WTC11 (cell line): ENCODE results near the gene IFITM10.

Experiments
- ELF4 ChIP-seq: sonication (generic); formaldehyde crosslinking; IDR thresholded peaks from 2 replicates; pipeline ENCODE4 v1.8.1; 2022; ENCODE audit warnings: low read depth, mild to moderate bottlenecking, moderate library complexity, missing genetic modification reagents
- ETV6 ChIP-seq: sonication (generic); formaldehyde crosslinking; IDR thresholded peaks from 2 replicates; pipeline ENCODE4 v1.8.1; 2022; ENCODE audit warnings: mild to moderate bottlenecking, missing genetic modification reagents
- JUN ChIP-seq: sonication (generic); formaldehyde crosslinking; IDR thresholded peaks from 2 replicates; pipeline ENCODE4 v1.8.0; 2023; ENCODE audit warnings: mild to moderate bottlenecking, missing genetic modification reagents
- NFYB ChIP-seq: sonication (generic); formaldehyde crosslinking; conservative IDR thresholded peaks from 2 replicates; pipeline ENCODE4 v1.8.0; 2022; ENCODE audit warnings: low read depth, missing genetic modification reagents
- ZBTB21 ChIP-seq: sonication (generic); formaldehyde crosslinking; IDR thresholded peaks from 2 replicates; pipeline ENCODE4 v1.8.1; 2023; ENCODE audit warnings: mild to moderate bottlenecking, missing genetic modification reagents, borderline replicate concordance
- TF ChIP-seq, protein P1 (sequence below): fragments of 200-600 bp; IDR thresholded peaks from 2 replicates; pipeline ENCODE4 v1.8.0; 2022; ENCODE audit warnings: antibody characterized with exemption
- TF ChIP-seq, protein P2 (sequence below): sonication (generic); formaldehyde crosslinking; IDR thresholded peaks from 2 replicates; pipeline ENCODE4 v1.8.1; 2022; ENCODE audit warnings: mild to moderate bottlenecking, missing genetic modification reagents, moderate library complexity, borderline replicate concordance
- TF ChIP-seq, protein P3 (sequence below): sonication (generic); formaldehyde crosslinking; IDR thresholded peaks from 2 replicates; pipeline ENCODE4 v1.8.1; 2023; ENCODE audit warnings: mild to moderate bottlenecking, missing genetic modification reagents, borderline replicate concordance
- TF ChIP-seq, protein P4 (sequence below): sonication (generic); formaldehyde crosslinking; IDR thresholded peaks from 2 replicates; pipeline ENCODE4 v1.8.1; 2023; ENCODE audit warnings: mild to moderate bottlenecking, moderate library complexity, missing genetic modification reagents
- TF ChIP-seq, protein P5 (sequence below): sonication (generic); formaldehyde crosslinking; IDR thresholded peaks from 2 replicates; pipeline ENCODE4 v1.8.0; 2022; ENCODE audit warnings: mild to moderate bottlenecking, missing genetic modification reagents

DNA sequence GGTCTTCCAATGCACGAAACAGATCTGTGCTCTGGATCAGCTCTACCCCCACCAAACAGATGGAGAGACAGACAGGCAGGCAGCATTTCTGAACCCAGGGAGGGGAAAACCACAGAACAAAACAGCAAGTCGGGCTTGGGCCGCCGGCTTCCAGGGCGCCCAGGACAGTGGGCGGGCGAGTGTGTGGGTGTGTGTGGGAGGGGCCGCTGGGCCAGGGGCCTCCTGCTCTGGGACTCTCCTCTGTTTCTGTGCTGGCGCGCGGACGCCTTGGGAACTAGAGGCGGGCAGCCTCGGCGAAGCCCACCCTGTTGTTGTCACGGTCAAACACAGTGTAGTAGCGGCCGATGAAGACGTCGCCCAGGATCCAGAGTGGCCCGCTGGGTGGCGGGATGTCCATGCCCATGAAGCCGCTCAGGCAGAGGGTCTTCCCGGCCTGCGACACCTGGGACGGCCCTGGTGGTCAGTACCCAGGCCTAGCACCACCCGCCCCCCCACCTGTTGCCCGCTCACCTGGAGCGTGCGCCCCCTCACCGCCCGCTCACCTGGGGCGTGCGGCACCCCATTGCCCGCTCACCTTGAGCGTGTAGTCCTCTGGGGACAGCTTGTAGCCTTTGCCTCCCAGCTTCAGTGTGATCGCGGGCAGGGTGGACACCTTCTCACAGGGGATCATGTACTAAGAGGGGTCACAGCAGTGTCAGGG is 3.0 kb upstream of the IFITM10 start:
- TF ChIP-seq, protein P1, sequence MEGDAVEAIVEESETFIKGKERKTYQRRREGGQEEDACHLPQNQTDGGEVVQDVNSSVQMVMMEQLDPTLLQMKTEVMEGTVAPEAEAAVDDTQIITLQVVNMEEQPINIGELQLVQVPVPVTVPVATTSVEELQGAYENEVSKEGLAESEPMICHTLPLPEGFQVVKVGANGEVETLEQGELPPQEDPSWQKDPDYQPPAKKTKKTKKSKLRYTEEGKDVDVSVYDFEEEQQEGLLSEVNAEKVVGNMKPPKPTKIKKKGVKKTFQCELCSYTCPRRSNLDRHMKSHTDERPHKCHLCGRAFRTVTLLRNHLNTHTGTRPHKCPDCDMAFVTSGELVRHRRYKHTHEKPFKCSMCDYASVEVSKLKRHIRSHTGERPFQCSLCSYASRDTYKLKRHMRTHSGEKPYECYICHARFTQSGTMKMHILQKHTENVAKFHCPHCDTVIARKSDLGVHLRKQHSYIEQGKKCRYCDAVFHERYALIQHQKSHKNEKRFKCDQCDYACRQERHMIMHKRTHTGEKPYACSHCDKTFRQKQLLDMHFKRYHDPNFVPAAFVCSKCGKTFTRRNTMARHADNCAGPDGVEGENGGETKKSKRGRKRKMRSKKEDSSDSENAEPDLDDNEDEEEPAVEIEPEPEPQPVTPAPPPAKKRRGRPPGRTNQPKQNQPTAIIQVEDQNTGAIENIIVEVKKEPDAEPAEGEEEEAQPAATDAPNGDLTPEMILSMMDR, result no peak
- TF ChIP-seq ELF4 (CRISPR knock-in tag), result no peak
- TF ChIP-seq, protein P2, sequence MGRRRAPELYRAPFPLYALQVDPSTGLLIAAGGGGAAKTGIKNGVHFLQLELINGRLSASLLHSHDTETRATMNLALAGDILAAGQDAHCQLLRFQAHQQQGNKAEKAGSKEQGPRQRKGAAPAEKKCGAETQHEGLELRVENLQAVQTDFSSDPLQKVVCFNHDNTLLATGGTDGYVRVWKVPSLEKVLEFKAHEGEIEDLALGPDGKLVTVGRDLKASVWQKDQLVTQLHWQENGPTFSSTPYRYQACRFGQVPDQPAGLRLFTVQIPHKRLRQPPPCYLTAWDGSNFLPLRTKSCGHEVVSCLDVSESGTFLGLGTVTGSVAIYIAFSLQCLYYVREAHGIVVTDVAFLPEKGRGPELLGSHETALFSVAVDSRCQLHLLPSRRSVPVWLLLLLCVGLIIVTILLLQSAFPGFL (CRISPR knock-in tag), result no peak
- TF ChIP-seq NFYB (CRISPR knock-in tag), result no peak
- no peak for TF ChIP-seq JUN (CRISPR knock-in tag)
- TF ChIP-seq, protein P3, sequence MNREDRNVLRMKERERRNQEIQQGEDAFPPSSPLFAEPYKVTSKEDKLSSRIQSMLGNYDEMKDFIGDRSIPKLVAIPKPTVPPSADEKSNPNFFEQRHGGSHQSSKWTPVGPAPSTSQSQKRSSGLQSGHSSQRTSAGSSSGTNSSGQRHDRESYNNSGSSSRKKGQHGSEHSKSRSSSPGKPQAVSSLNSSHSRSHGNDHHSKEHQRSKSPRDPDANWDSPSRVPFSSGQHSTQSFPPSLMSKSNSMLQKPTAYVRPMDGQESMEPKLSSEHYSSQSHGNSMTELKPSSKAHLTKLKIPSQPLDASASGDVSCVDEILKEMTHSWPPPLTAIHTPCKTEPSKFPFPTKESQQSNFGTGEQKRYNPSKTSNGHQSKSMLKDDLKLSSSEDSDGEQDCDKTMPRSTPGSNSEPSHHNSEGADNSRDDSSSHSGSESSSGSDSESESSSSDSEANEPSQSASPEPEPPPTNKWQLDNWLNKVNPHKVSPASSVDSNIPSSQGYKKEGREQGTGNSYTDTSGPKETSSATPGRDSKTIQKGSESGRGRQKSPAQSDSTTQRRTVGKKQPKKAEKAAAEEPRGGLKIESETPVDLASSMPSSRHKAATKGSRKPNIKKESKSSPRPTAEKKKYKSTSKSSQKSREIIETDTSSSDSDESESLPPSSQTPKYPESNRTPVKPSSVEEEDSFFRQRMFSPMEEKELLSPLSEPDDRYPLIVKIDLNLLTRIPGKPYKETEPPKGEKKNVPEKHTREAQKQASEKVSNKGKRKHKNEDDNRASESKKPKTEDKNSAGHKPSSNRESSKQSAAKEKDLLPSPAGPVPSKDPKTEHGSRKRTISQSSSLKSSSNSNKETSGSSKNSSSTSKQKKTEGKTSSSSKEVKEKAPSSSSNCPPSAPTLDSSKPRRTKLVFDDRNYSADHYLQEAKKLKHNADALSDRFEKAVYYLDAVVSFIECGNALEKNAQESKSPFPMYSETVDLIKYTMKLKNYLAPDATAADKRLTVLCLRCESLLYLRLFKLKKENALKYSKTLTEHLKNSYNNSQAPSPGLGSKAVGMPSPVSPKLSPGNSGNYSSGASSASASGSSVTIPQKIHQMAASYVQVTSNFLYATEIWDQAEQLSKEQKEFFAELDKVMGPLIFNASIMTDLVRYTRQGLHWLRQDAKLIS (CRISPR knock-in tag), result no peak
- TF ChIP-seq, protein P4, sequence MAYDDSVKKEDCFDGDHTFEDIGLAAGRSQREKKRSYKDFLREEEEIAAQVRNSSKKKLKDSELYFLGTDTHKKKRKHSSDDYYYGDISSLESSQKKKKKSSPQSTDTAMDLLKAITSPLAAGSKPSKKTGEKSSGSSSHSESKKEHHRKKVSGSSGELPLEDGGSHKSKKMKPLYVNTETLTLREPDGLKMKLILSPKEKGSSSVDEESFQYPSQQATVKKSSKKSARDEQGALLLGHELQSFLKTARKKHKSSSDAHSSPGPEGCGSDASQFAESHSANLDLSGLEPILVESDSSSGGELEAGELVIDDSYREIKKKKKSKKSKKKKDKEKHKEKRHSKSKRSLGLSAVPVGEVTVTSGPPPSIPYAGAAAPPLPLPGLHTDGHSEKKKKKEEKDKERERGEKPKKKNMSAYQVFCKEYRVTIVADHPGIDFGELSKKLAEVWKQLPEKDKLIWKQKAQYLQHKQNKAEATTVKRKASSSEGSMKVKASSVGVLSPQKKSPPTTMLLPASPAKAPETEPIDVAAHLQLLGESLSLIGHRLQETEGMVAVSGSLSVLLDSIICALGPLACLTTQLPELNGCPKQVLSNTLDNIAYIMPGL, result no peak
- no peak for TF ChIP-seq ETV6 (CRISPR knock-in tag)
- TF ChIP-seq, protein P5, sequence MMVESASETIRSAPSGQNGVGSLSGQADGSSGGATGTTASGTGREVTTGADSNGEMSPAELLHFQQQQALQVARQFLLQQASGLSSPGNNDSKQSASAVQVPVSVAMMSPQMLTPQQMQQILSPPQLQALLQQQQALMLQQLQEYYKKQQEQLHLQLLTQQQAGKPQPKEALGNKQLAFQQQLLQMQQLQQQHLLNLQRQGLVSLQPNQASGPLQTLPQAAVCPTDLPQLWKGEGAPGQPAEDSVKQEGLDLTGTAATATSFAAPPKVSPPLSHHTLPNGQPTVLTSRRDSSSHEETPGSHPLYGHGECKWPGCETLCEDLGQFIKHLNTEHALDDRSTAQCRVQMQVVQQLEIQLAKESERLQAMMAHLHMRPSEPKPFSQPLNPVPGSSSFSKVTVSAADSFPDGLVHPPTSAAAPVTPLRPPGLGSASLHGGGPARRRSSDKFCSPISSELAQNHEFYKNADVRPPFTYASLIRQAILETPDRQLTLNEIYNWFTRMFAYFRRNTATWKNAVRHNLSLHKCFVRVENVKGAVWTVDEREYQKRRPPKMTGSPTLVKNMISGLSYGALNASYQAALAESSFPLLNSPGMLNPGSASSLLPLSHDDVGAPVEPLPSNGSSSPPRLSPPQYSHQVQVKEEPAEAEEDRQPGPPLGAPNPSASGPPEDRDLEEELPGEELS (CRISPR knock-in tag), result no peak
- TF ChIP-seq ZBTB21, result no peak
